D341Med (cell line): Measurements from ENCODE around the gene PIP4K2B.
"Not testable (repeated sequence)": the region's sequence is repeated elsewhere in the genome, so short reads cannot be mapped to it uniquely, and the experiment has no call there.

ENCODE experiments used
- DNase-seq: peaks from one replicate; pipeline ENCODE4 v3.0.0; 2012; ENCODE audit warnings: low spot score

PIP4K2B gene

GRCh38 chr17:38730526-38731379 is 68.6 kb downstream of the PIP4K2B start:
- peak; percentile 70 for DNase-seq

GRCh38 chr17:38729886-38730525 is 69.3 kb downstream of the PIP4K2B start, which contains the start of gene CISD3:
CISD3 (plus strand) TSS chr17:38730341; CDS start chr17:38730359, 18 bp downstream.
- peak; percentile 99 for DNase-seq

DNA sequence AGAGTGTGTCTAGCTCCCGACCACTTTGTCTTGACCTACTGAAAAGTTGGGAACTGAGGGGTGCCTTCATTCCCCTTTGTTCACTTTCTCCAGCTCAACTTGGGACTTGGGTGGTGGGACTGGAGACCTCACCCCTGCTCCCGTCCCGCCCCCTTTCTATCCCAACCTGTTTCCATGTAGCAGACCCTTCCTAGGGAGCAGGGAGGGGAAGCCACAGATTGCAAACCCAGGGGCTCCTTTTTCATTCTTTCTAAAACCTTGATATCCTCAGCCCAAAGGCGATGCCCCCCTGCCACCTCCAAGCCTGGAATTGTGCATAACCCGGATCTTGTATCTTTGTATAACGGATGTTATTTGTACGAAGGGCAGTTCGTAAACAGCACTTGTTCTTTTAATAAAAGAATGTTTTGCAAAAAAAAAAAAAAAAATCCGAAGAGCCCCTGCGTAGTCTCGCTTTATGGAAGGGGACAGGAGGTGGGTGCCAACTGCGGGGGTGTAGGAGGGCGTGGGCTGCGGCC is 69.9 kb downstream of the PIP4K2B start:
- no peak for DNase-seq

DNA sequence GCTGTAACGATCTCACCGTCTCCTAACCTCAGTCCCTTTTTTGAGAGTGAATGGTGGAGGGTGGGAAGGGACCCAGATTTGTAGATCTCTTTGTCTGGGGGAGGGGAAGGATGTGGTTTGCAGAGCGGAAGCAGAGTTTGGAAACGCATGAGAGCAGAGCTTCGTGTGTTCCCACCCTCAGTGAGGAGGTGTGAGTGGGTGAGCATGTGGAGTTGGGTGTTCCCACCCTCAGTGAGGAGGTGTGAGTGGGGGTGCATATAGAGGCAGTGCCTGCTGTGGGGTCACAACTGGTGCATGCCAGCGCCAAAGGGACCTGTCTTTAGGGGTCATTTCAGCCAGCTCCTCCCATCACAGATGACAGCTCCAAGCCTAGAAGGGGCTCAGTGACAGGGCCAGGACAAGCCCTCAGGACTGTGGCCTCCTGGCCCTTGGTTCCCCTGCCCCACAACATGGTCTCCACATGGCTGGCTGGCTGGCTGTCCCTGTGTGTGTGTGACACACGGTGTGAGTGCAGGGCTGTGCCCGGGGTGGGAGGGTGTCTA is 71.0 kb downstream of the PIP4K2B start:
- DNase-seq, result no peak

GRCh38 chr17:38727736-38728135 is 71.6 kb downstream of the PIP4K2B start:
- no peak for DNase-seq

GRCh38 chr17:38726145-38726544 is 73.2 kb downstream of the PIP4K2B start:
- not testable (repeated sequence) for DNase-seq

GRCh38 chr17:38725066-38725465 is 74.3 kb downstream of the PIP4K2B start:
- DNase-seq, result no peak

GRCh38 chr17:38724337-38724988 is 74.9 kb downstream of the PIP4K2B start:
- peak; percentile 71 for DNase-seq

GRCh38 chr17:38721802-38722201 is 77.6 kb downstream of the PIP4K2B start:
- DNase-seq, result no peak

- DNase-seq, result no peak
These were observed 78.4 kb downstream of the PIP4K2B start for GRCh38 chr17:38720941-38721340.

GRCh38 chr17:38719943-38720641 is 79.3 kb downstream of the PIP4K2B start:
- DNase-seq, result no peak

DNA sequence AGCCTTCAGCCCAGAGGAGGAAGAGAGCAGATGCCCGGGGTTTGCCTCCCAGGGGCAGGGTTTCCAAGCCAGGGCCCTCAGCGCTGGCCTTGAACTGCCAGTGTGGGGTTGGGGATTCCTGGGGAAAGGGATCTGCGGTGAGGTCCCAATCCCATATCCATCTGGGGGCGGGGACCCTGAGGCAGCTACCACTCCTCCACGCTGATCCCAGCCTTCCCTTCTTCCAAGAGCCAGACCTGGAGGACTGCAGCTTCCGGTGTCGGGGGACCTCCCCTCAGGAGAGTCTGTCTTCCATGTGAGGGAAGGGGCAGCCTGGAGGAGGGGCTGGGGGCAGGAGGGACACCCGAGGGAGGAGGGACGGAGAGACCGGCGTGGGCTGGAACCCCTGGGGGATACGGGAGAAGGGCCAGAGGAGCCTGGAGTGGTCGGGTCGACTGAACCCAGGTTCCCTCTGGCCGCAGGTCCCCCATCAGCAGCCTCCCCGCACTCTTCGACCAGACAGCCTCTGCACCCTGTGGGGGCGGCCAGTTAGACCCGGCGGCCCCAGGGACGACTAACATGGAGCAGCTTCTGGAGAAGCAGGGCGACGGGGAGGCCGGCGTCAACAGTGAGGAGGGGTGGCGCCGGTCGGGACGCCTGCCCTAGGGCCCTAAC is 79.9 kb downstream of the PIP4K2B start:
- no peak for DNase-seq

- no peak for DNase-seq
These were observed 82.1 kb downstream of the PIP4K2B start for GRCh38 chr17:38717139-38717745.

DNA sequence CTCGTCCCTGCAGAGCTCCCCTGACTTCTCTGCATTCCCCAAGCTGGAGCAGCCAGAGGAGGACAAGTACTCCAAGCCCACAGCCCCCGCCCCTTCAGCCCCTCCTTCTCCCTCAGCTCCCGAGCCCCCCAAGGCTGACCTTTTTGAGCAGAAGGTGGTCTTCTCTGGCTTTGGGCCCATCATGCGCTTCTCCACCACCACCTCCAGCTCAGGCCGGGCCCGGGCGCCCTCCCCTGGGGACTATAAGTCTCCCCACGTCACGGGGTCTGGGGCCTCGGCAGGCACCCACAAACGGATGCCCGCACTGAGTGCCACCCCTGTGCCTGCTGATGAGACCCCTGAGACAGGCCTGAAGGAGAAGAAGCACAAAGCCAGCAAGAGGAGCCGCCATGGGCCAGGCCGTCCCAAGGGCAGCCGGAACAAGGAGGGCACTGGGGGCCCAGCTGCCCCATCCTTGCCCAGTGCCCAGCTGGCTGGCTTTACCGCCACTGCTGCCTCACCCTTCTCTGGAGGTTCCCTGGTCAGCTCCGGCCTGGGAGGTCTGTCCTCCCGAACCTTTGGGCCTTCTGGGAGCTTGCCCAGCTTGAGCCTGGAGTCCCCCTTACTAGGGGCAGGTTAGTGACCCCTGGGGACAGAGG is 82.9 kb downstream of the PIP4K2B start:
- no peak for DNase-seq
